Stimulated activated CD8-positive, alpha-beta memory T cell treated with anti-CD3 and anti-CD28 coated beads, Interleukin-15, amount 100 ng/mL, for 1 hour (primary cell): ENCODE measurements around the gene FGFRL1.
"Not testable (repeated sequence)": the region's sequence is repeated elsewhere in the genome, so short reads cannot be mapped to it uniquely, and the experiment has no call there.

Source experiments
- DNase-seq: peaks from one replicate; pipeline ENCODE4 v3.0.0-alpha.2; 2020; ENCODE audit warnings: low read depth

The FGFRL1 gene

DNA sequence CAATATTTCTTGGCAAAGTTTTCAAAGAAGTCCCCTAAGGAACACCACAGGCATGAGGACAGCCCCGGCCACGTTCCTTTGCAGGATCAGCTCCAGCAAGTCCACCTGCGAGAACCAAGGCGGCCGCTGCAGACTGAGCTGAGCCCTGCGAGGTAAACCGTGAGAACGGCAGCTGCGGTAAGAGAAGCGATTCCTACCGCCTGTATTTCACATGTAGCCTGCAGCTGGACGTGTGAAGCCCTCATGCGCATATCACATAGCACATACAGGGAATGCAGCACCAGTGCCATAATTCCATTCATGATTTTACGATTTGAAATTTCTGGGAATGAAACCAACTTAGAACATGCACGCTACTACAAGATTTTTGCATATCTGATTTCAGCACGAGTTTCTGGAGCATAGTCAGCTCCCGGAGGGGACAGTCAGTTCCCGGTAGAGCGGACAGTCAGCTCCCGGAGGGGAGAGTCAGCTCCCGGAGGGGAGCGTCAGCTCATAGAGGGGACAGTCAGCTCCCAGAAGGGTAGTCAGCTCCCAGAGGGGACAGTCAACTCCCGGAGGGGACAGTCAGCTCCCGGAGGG is 41.7 kb downstream of the FGFRL1 start:
- no peak for DNase-seq

DNA sequence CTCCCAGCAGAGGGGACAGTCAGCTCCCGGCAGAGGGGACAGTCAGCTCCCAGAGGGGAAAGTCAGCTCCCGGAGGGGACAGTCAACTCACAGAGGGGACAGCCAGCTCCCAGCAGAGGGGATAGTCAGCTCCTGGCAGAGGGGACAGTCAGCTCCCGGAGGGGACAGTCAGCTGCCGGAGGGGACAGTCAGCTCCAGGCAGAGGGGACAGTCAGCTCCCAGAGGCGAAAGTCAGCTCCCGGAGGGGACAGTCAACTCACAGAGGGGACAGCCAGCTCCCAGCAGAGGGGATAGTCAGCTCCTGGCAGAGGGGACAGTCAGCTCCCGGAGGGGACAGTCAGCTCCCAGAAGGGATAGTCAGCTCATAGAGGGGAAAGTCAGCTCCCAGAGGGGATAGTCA is 42.5 kb downstream of the FGFRL1 start:
- not testable (repeated sequence) for DNase-seq

DNA sequence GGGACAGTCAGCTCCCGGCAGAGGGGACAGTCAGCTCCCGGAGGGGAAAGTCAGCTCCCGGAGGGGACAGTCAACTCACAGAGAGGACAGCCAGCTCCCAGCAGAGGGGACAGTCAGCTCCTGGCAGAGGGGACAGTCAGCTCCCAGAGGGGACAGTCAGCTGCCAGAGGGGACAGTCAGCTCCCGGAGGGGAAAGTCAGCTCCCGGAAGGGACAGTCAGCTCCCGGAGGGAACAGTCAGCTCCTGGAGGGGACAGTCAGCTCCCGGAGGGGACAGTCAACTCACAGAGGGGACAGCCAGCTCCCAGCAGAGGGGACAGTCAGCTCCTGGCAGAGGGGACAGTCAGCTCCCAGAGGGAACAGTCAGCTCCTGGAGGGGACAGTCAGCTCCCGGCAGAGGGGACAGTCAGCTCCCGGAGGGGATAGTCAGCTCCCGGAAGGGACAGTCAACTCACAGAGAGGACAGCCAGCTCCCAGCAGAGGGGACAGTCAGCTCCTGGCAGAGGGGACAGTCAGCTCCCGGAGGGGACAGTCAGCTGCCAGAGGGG is 43.3 kb downstream of the FGFRL1 start:
- DNase-seq: not testable (repeated sequence)

DNA sequence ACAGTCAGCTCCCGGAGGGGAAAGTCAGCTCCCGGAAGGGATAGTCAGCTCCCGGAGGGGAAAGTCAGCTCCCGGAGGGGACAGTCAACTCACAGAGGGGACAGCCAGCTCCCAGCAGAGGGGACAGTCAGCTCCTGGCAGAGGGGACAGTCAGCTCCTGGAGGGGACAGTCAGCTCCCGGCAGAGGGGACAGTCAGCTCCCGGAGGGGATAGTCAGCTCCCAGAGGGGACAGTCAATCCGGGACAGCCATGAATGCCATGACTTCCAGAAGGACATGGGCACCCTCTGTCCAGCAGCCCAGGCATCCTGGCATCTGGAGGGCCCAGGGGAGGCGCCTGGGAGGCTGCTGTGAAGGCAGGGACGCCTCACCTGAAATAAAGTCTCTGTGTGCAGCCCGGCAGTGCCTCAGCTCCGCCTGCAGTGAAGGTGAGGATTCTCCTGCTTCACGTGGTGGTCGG is 43.8 kb downstream of the FGFRL1 start:
- not testable (repeated sequence) for DNase-seq

DNA sequence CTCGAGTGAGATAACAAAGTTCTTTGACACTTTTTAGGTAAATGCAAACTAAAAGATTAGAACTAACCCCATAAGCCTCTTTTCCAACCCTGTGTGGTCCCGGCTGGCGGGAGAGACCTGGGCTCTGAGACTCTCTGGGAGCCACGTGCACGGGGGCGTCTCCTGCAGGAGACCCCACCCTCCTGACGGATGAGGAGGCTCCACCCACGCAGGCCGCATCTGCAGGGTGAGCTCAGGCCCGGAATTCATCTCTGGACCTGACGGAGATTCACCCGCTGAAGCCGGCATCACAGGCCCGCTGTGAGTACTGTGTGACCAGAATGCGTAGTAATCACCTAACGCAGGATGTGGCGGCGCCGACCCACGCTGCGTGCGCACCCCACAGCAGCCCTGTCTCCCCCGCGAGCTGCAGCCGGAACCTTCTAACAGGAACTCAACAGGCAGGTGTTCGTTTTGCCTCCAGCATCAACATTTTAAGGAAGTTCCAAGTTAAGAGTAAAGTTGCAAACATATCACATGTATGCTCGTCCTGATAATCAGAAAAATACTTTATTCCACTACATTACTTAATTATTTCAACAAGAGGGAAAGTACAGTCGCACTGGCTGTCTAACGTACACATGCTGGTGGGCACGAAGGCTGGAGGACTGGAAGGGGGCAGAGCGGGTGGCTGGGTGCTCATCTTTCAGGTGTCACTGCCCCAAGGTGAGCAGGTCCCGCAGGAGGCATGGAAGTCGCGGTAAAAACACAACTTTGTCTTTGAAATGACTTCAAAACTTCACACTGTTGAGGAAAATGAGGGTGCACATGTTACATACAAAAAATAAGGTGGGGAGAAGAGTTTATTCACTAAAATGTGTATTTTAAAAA is 44.5 kb downstream of the FGFRL1 start:
- DNase-seq: peak; percentile 66

DNA sequence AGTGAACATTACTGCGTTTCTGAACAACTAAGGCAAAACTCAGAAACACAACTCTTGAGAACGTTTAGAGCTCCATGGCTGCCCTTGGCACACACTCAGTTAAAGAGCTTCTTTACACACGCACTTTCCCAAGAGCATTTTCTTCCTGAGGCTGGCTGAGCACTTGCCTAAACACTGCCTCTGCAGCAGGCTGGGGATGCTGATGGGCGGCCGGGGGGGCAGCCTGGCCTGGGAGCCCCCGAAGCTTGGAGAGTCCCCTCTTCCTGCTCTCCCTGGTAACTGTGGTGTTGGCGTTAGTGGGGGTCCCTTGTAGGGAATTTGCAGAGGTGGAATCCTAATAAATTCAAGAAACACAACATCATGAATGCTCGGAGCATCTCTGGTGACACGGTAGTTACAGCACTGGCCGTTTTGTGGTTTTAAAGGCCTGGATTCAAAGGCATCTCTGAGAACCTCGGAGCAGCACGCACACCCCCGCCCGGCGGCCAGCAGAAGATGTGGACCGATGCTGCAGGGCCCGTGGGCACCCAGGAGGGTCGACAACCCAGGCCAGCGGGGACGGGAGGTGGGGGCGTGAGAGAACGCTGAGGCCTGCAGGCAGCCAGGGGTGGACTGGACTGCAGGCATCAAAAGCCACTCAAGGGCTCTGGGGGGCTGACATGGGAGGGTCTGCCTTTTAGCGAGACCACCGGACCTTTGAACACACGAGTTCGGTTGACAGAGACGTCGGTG is 45.4 kb downstream of the FGFRL1 start:
- DNase-seq: no peak

DNA sequence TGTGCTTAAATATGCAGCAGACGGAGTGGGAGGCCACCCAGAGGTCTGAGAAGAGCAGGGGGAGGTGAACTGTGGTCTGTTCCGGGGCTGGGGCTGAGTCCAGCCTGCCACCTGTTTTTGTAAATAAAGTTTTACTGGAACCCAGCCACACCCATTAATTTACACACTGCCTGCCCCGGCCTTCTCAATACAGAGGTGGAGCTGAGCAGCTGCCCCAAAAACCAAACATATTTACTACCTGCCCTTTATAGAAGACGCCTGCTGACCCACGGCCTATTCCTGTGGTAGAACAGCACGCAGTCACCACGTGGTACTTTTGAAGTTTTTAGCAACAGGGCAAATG is 45.9 kb downstream of the FGFRL1 start:
- no peak for DNase-seq

DNA sequence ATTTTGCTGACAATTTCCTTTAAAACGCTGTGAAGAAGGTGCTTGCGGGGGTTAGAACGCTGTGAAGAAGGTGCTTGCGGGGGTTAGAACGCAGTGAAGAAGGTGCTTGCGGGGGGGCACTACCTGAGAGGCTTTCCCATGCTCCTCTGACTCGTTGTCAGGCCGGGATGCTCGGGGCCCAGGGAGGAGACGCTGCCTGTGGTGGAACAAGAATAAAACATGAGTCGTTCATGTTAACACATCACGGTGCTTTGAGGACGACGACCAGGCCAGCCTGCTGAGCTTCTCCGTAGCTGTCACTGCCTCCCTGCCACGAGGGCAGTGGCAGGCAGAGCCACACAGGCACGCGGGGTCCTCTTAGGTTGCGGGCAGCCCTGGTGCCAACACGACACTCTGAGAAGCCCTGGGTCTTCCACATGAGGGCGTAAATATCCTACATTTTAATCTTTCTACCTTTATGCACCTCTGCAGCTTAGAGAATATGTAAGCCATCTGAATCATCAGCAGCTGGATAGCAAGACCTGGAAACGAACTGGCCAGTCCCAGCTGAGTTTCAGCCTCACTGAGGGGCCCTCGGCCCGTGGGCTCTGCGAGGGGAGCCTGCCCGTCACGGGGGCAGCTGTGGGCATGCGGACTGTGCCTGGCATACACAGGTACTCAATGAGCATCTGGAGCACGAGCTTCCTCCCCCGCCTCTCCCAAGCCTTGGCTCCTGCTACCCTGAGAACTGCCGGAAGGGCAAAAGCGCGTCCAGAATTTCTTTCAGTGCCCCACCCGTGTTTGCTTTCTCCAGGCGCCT is 47.0 kb downstream of the FGFRL1 start:
- no peak for DNase-seq

DNA sequence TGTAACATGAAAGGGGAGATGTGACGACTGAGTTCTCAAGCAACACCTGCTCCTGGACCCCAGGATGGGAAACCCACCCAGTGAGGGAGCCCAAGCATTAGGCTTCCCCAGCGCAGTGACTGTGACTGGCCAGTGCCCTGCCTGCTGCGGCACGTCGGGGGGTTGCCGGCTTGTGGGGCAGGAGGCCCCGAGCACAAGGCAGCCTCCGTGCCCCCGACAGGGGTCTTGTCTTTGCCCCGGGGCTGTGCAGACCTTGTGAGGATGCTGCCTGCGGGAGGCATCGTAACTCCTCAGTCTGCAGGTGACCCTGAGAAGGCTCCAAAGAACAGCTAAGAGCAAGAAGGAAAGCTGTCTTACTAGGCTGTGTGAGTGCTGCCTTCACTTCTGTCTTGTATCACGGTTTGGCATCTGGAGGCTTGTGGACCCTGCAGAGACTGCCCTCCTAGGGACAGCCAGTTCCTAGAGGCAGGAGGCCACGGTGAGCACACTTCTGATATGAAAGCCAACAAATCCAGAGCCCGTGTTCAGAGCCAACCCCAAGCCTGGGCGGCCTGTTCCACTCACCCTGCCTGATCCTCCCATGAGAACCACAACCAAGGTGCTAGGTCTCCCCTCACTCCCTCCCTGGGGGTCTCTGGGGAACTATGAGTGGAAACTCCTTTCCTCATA is 47.7 kb downstream of the FGFRL1 start:
- DNase-seq: no peak

DNA sequence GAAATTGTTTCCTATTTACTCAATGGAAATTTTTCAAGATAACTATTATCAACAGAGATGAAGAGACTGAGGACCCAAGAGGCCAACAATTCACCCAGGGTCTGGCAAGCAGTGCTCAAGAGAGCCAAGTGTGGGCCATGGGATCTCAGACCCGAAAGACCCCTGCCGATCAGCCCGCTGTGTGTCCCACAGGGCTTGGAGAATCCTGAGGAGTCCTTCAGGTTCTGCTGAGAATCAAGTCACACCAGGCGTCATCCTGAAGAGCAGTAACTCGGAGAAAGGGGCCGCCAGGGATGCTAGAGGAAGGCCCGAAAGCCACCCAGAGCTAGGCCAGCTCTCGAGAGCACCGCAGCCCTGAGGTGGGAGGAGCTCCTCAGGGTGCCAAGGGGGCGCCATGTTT is 48.7 kb downstream of the FGFRL1 start:
- DNase-seq: no peak

DNA sequence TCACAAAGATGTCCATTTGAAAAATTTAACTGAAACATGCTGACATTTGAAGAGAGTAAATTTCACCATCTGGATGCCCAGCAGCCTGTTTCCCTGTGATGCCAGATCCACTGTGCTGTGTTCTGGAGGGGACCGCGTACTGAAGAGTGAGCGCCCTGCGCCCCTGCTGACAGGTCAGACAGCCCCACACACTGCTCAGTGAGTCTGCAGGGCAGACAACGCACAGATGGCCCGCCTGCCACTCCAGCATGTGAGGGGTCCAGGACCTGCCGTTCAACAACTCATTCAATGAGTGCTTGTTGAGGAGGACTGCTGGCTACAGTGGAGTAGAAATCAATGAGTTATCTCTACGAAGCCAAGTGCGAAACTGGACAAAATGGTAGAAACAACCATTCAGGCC is 49.2 kb downstream of the FGFRL1 start:
- DNase-seq: no peak

DNA sequence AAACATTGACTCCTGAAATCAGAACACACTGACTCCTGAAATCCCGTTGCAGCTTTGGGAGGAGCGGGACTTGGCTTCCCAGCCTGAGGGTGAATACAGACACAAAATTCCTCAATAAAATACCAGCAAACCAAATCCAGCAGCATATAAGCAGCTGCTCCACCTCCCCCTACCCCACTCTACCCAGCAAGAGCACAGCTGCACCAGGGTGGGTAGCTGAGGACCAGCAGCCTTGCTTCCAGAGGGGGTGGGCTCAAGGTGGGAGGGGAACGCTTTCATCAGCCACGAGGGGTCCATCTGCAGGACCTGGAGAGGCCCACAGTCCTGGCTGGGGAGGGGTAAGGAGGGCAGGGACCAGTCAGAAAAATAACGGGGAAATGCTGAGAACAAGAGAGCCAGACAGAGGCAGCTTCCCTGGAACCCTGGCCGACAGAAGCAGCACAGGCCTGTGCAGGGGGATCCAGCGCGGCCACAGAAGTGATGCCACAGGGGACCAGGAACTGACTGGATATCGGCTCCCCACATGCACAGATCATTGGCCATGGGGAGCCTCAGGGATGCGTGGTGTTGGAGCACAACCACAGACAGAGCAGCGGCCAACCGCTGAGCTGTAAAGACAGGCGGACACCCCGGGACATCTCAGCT is 49.8 kb downstream of the FGFRL1 start:
- no peak for DNase-seq

DNA sequence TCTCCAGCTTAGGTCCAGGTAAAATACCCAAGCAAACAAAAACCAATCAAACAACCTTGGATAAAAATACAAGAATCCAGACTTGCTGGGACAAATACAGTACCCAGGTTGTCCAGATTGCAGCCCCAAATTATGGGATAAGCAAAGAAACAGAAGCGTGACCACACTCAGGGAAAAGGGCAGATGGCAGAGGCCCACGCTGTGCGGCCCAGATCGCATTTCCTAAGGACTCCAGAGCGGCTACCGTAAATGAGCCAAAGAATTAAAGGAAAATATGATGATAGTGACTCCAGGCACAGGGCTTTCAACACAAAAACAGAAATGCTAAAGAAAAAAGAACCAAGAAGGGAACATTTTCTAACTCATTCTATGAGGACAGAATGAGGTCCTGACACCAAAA is 50.3 kb downstream of the FGFRL1 start:
- no peak for DNase-seq

DNA sequence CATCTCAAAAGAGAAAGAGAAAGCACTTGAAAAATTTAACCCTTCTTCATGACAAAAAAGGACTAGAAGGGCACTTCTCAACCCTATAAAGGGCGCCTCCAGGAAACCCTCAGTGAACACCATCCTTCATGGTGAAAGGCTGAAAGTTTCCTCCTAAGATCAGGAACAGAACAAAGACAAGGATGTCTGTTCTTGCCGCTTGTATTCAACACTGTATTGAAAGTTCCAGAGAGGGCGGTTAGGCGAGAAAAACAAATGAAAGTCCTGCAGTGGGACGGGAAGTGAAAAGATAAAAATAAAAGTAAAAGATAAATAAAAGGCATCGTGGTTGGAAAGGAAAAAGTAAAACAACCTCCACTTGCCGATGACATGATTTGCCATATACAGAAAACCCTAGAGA is 51.0 kb downstream of the FGFRL1 start:
- DNase-seq: no peak

DNA sequence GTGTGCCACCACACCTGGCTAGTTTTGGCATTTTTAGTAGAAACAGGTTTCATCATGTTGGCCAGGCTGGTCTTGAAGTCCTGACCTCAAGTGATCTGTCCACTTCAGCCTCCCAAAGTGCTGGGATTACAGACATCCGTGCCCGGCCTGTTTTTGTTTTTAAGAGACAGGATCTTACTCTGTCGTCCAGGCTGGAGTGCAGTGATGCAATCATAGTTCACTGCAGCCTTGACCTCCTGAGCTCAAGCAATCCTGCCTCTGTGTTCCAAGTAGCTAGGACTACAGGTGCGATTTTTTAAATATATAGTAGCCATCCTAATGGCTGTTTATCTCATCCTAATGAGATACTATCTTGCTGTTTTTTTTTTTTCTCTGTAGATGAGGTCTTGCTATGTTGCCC is 54.3 kb downstream of the FGFRL1 start:
- DNase-seq: no peak

DNA sequence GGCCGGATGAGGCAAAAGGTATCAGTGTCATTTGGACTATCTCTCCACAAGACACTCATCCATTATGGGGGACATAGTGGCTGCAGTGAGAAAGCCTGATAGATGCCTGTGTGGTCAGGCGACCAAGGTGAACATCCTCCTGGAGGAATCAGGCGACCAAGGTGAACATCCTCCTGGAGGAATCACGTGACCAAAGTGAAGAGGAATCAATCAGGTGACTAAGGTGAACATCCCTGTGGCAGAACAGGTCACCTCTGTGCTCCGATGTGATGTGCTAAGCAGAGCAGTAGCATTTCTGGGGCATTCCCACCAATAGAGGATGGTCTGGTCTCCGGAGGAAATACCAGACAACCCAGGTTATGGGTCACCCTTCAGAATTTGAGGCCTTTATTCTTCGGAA is 58.0 kb downstream of the FGFRL1 start:
- no peak for DNase-seq

DNA sequence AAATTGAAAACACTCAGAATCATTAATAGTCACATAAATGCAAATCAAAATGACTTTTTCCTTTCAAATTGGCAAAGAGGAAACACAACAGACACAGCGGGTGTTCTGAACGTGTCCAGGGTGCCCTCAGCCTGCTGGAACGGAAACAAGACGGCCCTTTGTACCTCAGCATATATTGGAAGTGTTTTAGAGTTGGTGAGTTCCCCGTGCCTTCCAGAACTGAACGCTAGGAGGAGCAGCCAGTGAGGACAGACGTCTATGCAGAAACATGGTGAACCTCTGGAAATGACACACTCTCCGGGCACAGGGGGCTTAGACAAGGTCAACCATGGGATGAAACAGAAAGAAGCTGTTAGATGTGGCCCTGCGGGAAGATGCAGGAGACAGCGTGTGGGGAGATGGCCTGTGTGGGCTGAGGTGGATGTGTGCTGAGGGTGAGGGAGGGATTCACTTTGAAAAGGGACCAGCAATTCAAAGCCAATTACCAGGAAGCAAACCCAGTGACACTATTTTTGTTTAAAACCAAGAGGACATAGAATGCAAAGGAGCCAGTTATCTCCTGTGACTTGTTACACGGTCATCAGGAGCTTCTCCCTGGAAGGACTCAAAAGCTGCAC is 61.5 kb downstream of the FGFRL1 start:
- peak; percentile 24 for DNase-seq

DNA sequence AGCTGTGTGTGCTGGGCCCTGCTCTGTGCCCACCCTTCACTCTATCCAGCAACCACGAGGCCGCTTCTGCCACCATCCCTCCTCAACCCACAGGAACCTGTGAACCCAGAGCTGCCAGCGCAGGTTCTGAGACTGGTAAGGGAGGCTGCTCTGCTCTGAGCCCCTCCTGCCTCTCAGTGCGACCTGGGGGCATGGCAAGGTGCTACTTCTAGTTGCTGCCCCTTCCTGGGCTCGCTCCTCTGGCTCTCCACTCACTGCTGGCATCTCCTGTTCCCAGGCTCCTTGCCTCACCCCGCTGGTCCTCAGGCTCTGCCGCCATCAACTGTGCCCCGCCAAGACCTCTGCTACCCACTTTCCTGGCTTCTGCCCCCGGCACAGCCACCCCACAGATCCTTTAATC is 62.7 kb downstream of the FGFRL1 start:
- DNase-seq: no peak

DNA sequence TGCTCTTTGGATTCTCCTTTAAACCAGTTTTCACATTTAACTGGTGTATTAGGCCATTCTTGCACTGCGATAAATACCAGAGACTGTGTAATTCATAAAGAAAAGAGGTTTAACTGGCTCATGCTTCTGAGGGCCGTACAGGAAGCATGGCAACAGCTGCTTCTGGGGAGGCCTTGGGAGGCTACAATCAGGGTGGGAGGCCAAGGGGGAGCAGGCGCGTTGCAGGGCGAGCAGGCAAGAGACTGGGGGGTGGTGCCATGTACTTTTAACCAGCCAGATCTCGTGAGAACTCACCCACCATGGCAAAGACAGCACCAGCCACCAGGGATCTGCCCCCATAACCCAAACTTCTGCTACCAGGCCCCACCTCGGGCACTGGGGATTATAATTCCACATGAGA is 63.8 kb downstream of the FGFRL1 start:
- DNase-seq: no peak
